Fibroblast of lung (primary cell): ENCODE data around the gene CPNE4.

Experiments used
- CTCF ChIP-seq, 2 donors: IDR thresholded peaks in 1 of 2; conservative IDR thresholded peaks in 1 of 2; 1 replicate in 1 of 2; 2 replicates in 1 of 2; pipeline ENCODE4 v1.5.1; 2011 to 2012; ENCODE audit warnings: low read length in 2 of 2, control low read depth in 1 of 2, inconsistent platforms in 1 of 2, low read depth in 1 of 2, mild to moderate bottlenecking in 1 of 2
- EZH2 ChIP-seq: IDR thresholded peaks from 2 replicates; pipeline ENCODE4 v1.5.1; 2012; ENCODE audit warnings: low read length, control low read depth, mild to moderate bottlenecking; ENCODE audit errors: missing control alignments

DNA sequence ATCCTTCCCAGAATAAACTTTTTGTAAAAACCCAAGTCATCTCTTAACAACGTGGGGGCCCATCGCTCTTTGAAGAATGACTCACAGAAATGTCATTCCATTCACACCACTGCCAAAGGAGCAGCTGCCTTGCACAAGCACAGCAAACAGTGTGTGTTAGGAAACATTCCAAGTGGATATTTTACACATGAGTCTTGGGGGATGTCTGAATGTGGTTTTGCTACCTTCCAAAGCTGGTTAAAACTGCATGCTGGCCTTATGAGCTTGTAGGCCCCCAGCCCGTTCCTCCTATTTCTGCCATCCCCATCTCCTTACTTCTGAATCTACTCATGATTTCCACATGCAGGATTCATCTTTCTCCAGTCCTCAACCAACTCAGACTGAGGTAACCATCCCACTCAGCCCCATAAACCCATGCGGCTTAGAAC is 130.8 kb downstream of the CPNE4 start:
- TF ChIP-seq CTCF (conservative IDR thresholded peaks at IDR 0.05 in 1 of 2, IDR thresholded peaks at IDR 0.05 in 1 of 2; ENCODE audit: low read depth in 1 of 2, low read length in 2 of 2) (no peak), EZH2 (no peak)
